NCI-H460 (cell line): ENCODE measurements around the gene TBC1D22A. TPM values are rescaled to one million over a fixed set of nuclear protein-coding genes. Genes with fewer than 3 reads are reported as not detected.

Experiments
- DNase-seq: peaks from one replicate; pipeline ENCODE4 v3.0.0-alpha.2; 2016; ENCODE audit warnings: low read depth; ENCODE audit errors: extremely low read depth
- total RNA-seq: library from RNA; depleted of rRNA; stranded (reverse); fragments of >200 nt; shearing (Covaris generic); gene quantifications from 2 replicates; pipeline ENCODE4 v1.2.3, GENCODE V29; 2014; rRNA removed

TBC1D22A gene
- total RNA-seq, 1 experiment from 2014 or later = 8.7 TPM

DNA sequence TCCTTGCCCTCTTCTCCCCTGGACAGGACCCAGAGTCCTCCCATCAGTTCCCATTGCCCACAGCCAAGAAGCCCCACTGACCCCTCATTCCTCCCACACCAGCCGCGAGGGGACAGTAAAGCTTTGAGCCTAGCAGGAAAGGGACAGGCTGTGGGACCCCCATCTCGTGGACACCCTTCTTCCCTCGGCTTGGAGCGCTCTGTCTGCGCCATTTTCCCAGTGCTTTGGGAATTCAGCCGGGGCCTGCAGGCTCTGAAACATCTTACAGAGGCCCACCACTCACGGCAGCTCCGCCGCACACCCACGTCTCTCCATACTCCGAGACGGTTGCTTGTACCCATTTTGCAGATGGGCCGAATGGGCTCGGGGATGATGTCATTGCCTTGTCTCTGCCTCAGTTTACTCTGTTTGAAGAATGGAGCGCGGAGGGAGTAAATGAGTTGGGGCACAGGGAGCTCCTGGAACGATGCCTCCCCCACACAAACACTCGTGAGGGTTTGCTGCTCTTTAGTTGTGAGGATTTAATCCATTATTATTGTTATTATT, 447.7 kb downstream of the TBC1D22A start:
- DNase-seq = no peak

DNA sequence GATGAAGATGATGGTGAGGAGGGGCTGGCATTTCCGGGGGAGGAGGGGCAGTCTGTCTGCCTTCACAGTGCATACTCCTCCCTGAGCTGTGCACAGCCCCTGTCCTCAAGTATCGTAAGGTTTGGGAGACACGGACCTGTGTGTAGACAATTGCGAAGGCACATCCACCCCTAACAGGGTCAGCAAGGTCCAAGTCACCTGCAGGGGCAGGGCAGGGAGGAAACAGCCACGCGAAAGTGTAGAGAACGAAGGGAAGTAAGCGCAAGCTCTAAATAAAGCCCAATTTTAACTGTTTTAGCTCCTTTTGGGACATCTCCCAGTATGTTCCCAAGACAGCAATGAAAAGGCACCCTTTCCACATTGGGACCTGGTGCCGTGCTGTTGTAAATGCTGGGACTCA, 448.2 kb downstream of the TBC1D22A start:
- DNase-seq = no peak

DNA sequence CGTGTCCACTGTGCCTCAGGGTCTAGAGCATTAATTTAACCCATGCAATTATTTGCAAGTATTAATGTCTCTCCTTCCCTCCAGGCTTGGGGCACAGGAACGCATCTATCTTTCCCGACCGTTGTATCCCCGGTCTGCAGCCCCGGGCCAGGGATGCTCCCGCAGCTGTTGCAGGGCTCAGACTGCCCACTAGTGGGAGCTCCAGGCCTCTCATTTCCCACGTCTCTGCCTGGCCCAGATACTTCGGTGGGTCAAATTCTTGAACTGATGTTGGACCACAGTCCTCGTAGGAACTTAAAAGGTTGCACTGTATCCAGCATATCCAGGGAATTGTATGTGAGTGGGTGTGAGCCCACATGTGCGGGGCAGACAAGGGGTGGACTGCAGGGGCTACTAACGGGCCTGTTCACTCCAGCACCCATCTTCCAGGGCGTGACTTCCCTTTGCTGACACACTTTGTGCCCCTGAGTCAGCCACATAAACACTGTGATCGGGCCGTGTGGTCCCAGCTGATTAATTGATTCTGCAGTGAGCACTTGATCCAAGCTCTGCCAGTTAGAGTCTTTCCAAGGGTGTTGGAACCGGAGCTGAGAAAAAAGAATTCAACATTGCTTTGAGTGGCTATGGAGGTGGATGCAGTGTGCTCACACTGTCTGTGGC, 451.3 kb downstream of the TBC1D22A start:
- peak; percentile 8 for DNase-seq

- no peak for DNase-seq
Measured at GRCh38 chr22:47215851-47216250, 453.4 kb downstream of the TBC1D22A start.

DNA sequence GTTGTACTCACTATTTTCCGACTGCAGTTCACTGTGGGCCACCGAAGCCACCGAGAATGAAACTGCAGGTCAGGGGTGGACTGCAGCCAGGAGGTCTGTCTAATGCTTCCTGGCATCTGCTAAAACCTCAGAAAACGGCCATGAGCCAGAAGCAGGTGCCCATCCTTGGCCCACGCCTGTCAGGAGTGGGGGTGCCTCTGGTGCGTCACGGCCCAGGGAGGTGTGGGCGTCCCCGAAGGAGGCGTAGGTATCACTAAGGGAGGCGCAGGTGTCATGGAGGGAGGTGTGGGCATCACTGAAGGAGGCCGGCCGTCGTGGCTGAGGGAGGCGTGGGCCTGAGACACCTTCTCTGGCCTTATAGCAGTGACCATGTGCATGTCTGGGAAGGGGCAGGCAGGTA, 456.2 kb downstream of the TBC1D22A start:
- no peak for DNase-seq

GRCh38 chr22:47219789-47220188, 457.3 kb downstream of the TBC1D22A start:
- no peak for DNase-seq

GRCh38 chr22:47220752-47221151, 458.3 kb downstream of the TBC1D22A start:
- DNase-seq = no peak

- DNase-seq = no peak
Measured at GRCh38 chr22:47221840-47222615, 459.6 kb downstream of the TBC1D22A start.

Other genes with a start within 250 kb of the TBC1D22A start
- 7.0 and 8.7 TPM in 2 replicates for gene CELSR1, start 225.0 kb upstream of the TBC1D22A start, total RNA-seq
- gene GRAMD4, start 142.3 kb upstream of the TBC1D22A start, total RNA-seq = 4.5 and 4.8 TPM in 2 replicates
- 16.9 and 20.1 TPM in 2 replicates for gene CERK, start 24.4 kb upstream of the TBC1D22A start, total RNA-seq